ENCODE data around the gene IL20. TPM values are rescaled to one million over a fixed set of nuclear protein-coding genes. Genes with fewer than 3 reads are reported as not detected.

IL20 gene
- total RNA-seq, 1 donor from 2014 or later, result not detected

DNA sequence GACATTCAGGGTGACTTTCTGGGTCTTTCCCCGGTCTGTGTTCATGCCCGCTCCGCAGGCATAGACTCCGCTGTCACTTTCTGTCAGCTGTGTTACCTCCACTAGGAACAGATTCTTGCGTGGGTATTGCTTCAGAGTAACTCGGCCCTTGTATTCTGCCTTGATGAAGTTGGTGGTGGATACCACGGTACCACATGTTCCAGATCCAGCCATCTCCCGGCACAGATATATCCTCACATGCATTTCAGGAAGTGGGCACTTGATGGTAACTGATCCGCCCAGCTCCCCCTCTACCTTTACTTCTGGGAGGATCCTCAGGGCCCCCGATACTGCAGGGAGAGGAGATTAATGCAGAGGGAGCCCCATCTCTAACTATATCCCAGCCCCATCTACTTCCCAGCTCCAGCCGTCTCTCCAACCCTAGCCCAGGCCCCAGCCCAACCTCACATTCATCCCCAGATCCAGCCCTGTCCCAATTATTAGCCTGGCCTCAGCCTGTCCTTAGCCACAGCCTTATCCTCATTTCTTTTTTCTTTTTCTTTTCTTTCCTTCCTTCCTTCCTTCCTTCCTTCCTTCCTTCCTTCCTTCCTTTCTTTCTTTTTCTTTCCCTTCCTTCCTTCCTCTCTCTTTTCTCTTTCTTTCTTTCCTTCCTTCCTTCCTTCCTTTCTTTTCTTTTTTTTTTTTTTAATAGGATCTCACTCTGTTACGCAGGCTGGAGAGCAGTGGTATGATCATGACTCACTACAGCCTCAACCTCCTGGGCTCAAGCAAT, 48.5 kb downstream of the IL20 start:
- no peaks in the 10 kb centered on the region for H3K9me3 Mint-ChIP-seq
- intact Hi-C loops (cut with micrococcal nuclease), result loop anchor here (2.0 to 5.0 kb wide), 2 partner anchors 252 to 279 kb away; partner anchors contain the start of gene DYRK3
- H3K4me3 Mint-ChIP-seq (ENCODE audit: low read depth), result no peak overlapping the region
- peaks cover 57% of the 10 kb centered on the region for H3K36me3 Mint-ChIP-seq (ENCODE audit: low read depth)
- peak overlapping the region; percentile 12 for H3K27ac Mint-ChIP-seq
- no peak for DNase-seq (ENCODE audit: low spot score)
- peaks cover 46% of the 10 kb centered on the region for H3K4me1 Mint-ChIP-seq (ENCODE audit: low read depth)
- peaks cover 2% of the 10 kb centered on the region for H3K27me3 Mint-ChIP-seq (ENCODE audit: low read depth)

DNA sequence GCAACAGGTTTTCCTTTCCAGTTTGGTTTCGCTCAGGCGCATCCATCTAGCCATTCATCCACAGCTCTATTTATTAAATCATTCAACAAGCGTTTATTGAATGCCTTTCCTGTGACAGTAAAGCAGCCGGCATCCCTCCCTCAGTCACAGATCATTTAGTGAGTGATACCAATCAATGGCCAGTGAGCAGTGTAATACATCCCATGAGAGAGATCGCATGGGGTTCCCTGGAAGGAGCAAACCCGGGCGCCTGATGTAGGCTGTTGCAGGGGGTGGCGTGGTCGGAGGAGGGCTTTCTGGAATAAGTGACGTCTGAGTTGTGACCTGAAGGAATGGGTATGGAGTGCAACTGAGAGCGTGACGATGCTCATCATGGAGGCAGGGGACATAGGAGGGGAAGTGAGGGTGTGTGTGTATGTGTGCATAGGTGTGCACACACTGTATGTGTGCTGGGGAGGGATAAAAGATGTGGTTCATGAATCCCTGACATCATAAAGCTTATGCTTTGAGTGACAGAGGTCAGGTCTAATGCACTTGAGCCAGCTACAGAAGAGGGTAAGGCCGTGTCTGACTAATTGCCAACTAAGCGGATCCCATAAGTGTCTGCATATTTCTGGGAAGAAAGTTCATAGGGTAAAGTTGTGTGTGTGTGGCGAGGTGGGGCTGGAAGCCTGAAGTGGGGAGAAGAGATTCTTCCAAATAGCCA, 49.8 kb downstream of the IL20 start:
- Mint-ChIP-seq H3K4me1 (ENCODE audit: low read depth) (peaks cover 50% of the 10 kb centered on the region), H3K27me3 (ENCODE audit: low read depth) (peaks cover 1% of the 10 kb centered on the region), H3K36me3 (ENCODE audit: low read depth) (peaks cover 56% of the 10 kb centered on the region), H3K9me3 (no peaks in the 10 kb centered on the region), H3K27ac (no peak overlapping the region), H3K4me3 (ENCODE audit: low read depth) (no peak overlapping the region)
- intact Hi-C loops (cut with micrococcal nuclease), result no loop called here
- no peak for DNase-seq (ENCODE audit: low spot score)

DNA sequence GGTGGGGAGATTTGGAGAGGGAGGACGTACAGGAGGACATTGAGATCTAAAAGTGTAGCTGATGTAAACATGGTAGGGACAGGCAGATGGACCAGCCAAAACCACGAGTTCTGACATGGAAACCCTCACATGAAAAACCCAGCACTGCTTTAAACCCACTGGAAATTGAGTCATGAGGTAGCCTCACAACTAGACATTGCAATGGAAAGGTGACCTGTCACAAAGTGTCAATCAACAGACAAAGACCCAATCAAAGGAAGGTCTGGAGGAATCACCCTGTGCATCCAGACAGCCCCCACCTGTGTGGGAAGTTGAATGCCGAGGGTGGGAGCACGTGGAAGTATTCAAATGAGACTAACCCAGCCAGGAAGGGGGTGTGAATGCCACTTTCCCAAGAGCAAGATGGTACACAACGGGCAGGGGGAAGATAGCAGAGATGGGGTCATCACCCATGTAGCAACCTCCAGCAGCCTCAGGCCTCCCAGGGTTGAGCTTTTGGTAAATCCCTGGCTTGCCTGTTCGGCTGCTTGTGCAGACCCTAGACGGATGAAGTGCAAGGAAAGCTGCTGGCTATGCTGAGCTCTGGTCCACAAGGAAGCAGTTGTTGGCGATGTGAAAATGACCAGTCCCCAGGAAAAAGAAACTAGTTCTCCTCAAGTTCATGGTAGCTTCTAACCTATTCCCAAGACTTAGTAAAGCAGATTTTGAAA, 50.7 kb downstream of the IL20 start:
- peaks cover 1% of the 10 kb centered on the region for H3K27me3 Mint-ChIP-seq (ENCODE audit: low read depth)
- peaks cover 55% of the 10 kb centered on the region for H3K36me3 Mint-ChIP-seq (ENCODE audit: low read depth)
- intact Hi-C loops (cut with micrococcal nuclease), result no loop called here
- H3K9me3 Mint-ChIP-seq, result no peaks in the 10 kb centered on the region
- H3K27ac Mint-ChIP-seq, result peak overlapping the region; percentile 18
- no peak for DNase-seq (ENCODE audit: low spot score)
- no peak overlapping the region for H3K4me3 Mint-ChIP-seq (ENCODE audit: low read depth)
- peaks cover 59% of the 10 kb centered on the region for H3K4me1 Mint-ChIP-seq (ENCODE audit: low read depth)

DNA sequence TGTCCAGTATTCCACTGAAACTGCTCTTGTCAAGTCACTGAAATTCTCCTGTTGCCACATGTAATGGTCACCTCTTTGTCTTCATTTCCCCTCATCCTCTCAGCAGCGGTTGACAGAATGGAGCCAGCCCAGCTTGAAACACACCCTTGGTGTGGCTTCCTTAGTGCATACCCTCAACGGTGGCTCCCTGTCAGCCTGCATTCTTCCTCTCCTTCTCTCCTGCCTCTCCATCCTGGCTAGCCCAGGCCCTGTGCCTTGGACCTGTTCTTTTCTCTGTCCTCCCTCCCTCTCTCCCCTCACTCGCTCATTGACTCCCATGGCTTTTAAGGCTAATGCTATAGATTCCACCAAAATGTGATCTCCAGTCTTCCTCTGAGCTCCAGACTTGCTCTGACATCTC, 52.7 kb downstream of the IL20 start:
- Mint-ChIP-seq H3K36me3 (ENCODE audit: low read depth) (peaks cover 38% of the 10 kb centered on the region), H3K27ac (peak overlapping the region; percentile 33), H3K9me3 (no peaks in the 10 kb centered on the region), H3K27me3 (ENCODE audit: low read depth) (no peaks in the 10 kb centered on the region), H3K4me1 (ENCODE audit: low read depth) (peaks cover 62% of the 10 kb centered on the region), H3K4me3 (ENCODE audit: low read depth) (peak overlapping the region; percentile 2)
- DNase-seq (ENCODE audit: low spot score), result no peak
- intact Hi-C loops (cut with micrococcal nuclease), result no loop called here

Other genes starting within 250 kb of the IL20 start
- gene DYRK3, start 230.1 kb upstream of the IL20 start, total RNA-seq, result 12.1 and 13.0 TPM in 2 replicates
- gene MAPKAPK2, start 180.7 kb upstream of the IL20 start, total RNA-seq, result 92.3 and 98.8 TPM in 2 replicates
- not detected in 2 replicates for gene IL19, start 94.8 kb upstream of the IL20 start, total RNA-seq
- gene IL10, start 93.1 kb upstream of the IL20 start, total RNA-seq, result 4.2 and 5.8 TPM in 2 replicates
- 3.1 and 3.4 TPM in 2 replicates for gene IL24, start 31.8 kb downstream of the IL20 start, total RNA-seq
- 14.1 and 16.7 TPM in 2 replicates for gene FCMR, start 56.3 kb downstream of the IL20 start, total RNA-seq
- gene PIGR, start 80.8 kb downstream of the IL20 start, total RNA-seq, result not detected in 2 replicates
- not detected in 2 replicates for gene FCAMR, start 104.8 kb downstream of the IL20 start, total RNA-seq
- gene C1orf116, start 167.1 kb downstream of the IL20 start, total RNA-seq, result not detected in 2 replicates
- gene YOD1, start 185.6 kb downstream of the IL20 start, total RNA-seq, result 8.1 and 8.7 TPM in 2 replicates
- gene PFKFB2, start 187.7 kb downstream of the IL20 start, total RNA-seq, result 1.9 and 2.2 TPM in 2 replicates
- gene C4BPB, start 223.2 kb downstream of the IL20 start, total RNA-seq, result 0.23 and 0.41 TPM in 2 replicates
- not detected in 2 replicates for gene C4BPA, start 238.6 kb downstream of the IL20 start, total RNA-seq

All from activated T-helper 2 cell treated with anti-CD3 and anti-CD28 coated beads, Interferon-gamma antibody, Interleukin-2, Interleukin-4, amounts not matched to agents 10 μg/mL and 5 μg/mL and 100 μg/mL, durations not matched to agents 14 hours and 24 hours and 36 hours (primary cell).